Measurements from ENCODE around the gene ANGPT4. TPM values are rescaled to one million over a fixed set of nuclear protein-coding genes. Genes with fewer than 3 reads are reported as not detected.

ANGPT4 gene
- total RNA-seq, 1 donor from 2014 or later: 0.06 TPM

- Histone ChIP-seq H3K9me3 (ENCODE audit: low read depth) (no peaks in the 10 kb centered on the region), H3K36me3 (no peaks in the 10 kb centered on the region), H3K27me3 (no peaks in the 10 kb centered on the region), H3K4me1 (no peaks in the 10 kb centered on the region), H3K79me2 (ENCODE audit: low read depth) (no peaks in the 10 kb centered on the region), H3K27ac (no peak overlapping the region), H2AFZ (replicated peaks) (no peak overlapping the region), H3K4me3 (no peak overlapping the region), H3F3A (ENCODE audit: low read depth) (no peaks in the 10 kb centered on the region), H3K4me2 (no peak overlapping the region), H4K20me1 (ENCODE audit: low read depth) (no peaks in the 10 kb centered on the region), H3K9ac (no peak overlapping the region)
- peaks cover 19% of the 10 kb centered on the region for H3K27me3 Mint-ChIP-seq (ENCODE audit: insufficient read depth, low read depth)
- H3K4me1 Mint-ChIP-seq: no peaks in the 10 kb centered on the region
- TF ChIP-seq EZH2phosphoT487 (IDR thresholded peaks at IDR 0.05): no peak
- TF ChIP-seq EZH2 (IDR thresholded peaks at IDR 0.05): no peak
- TF ChIP-seq, protein P1, sequence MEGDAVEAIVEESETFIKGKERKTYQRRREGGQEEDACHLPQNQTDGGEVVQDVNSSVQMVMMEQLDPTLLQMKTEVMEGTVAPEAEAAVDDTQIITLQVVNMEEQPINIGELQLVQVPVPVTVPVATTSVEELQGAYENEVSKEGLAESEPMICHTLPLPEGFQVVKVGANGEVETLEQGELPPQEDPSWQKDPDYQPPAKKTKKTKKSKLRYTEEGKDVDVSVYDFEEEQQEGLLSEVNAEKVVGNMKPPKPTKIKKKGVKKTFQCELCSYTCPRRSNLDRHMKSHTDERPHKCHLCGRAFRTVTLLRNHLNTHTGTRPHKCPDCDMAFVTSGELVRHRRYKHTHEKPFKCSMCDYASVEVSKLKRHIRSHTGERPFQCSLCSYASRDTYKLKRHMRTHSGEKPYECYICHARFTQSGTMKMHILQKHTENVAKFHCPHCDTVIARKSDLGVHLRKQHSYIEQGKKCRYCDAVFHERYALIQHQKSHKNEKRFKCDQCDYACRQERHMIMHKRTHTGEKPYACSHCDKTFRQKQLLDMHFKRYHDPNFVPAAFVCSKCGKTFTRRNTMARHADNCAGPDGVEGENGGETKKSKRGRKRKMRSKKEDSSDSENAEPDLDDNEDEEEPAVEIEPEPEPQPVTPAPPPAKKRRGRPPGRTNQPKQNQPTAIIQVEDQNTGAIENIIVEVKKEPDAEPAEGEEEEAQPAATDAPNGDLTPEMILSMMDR (IDR thresholded peaks at IDR 0.05): no peak
- DNase-seq (ENCODE audit: low spot score): peak; percentile 26
- no peaks in the 10 kb centered on the region for H3K36me3 Mint-ChIP-seq
- H3K9me3 Mint-ChIP-seq: peaks cover 2% of the 10 kb centered on the region
- no peak overlapping the region for H3K4me3 Mint-ChIP-seq
- no peak overlapping the region for H3K27ac Mint-ChIP-seq
Observed at GRCh38 chr20:957544-957943, 41.4 kb upstream of the ANGPT4 start.

- no peak overlapping the region for H3K4me2 ChIP-seq
- Mint-ChIP-seq H3K27me3 (ENCODE audit: insufficient read depth, low read depth) (peaks cover 17% of the 10 kb centered on the region), H3K9me3 (peaks cover 2% of the 10 kb centered on the region), H3K36me3 (no peaks in the 10 kb centered on the region), H3K4me1 (no peaks in the 10 kb centered on the region), H3K4me3 (no peak overlapping the region), H3K27ac (no peak overlapping the region)
- no peaks in the 10 kb centered on the region for H3K4me1 ChIP-seq
- no peaks in the 10 kb centered on the region for H3K9me3 ChIP-seq (ENCODE audit: low read depth)
- TF ChIP-seq, protein P1 (IDR thresholded peaks at IDR 0.05): peak; percentile 98
- TF ChIP-seq EZH2phosphoT487 (IDR thresholded peaks at IDR 0.05): no peak
- H3F3A ChIP-seq (ENCODE audit: low read depth): no peaks in the 10 kb centered on the region
- H3K27ac ChIP-seq: no peak overlapping the region
- peak; percentile 91 for DNase-seq (ENCODE audit: low spot score)
- H3K9ac ChIP-seq: no peak overlapping the region
- H3K36me3 ChIP-seq: no peaks in the 10 kb centered on the region
- H3K27me3 ChIP-seq: no peaks in the 10 kb centered on the region
- H4K20me1 ChIP-seq (ENCODE audit: low read depth): no peaks in the 10 kb centered on the region
- H3K4me3 ChIP-seq: no peak overlapping the region
- no peaks in the 10 kb centered on the region for H3K79me2 ChIP-seq (ENCODE audit: low read depth)
- H2AFZ ChIP-seq (replicated peaks): no peak overlapping the region
Observed at GRCh38 chr20:956330-956951, 40.3 kb upstream of the ANGPT4 start.

DNA sequence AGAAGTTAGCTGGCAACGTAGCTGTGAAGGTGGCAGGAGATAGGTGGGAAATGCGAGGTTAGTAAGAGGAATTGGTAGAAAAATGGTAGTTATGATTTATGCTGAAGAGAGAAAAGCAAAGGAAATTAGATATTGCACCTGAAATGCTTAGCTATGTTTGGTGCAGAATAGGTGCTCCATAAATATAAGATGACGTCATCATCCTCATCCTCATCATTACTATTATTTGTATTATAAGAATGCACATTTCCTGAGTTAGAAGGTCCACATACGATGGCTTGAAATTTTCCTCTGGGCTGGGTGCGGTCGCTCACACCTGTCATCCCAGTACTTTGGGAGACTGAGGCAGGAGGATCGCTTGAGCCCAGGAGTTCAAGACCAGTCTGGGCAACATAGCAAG is 39.5 kb upstream of the ANGPT4 start:
- H3K9me3 Mint-ChIP-seq: peaks cover 2% of the 10 kb centered on the region
- no peaks in the 10 kb centered on the region for H3K9me3 ChIP-seq (ENCODE audit: low read depth)
- H2AFZ ChIP-seq (replicated peaks): no peak overlapping the region
- no peak overlapping the region for H3K9ac ChIP-seq
- H3F3A ChIP-seq (ENCODE audit: low read depth): no peaks in the 10 kb centered on the region
- H4K20me1 ChIP-seq (ENCODE audit: low read depth): no peaks in the 10 kb centered on the region
- H3K36me3 ChIP-seq: no peaks in the 10 kb centered on the region
- H3K27me3 ChIP-seq: no peaks in the 10 kb centered on the region
- no peak overlapping the region for H3K27ac Mint-ChIP-seq
- H3K4me3 ChIP-seq: no peak overlapping the region
- H3K4me1 ChIP-seq: no peaks in the 10 kb centered on the region
- no peak overlapping the region for H3K4me3 Mint-ChIP-seq
- H3K4me1 Mint-ChIP-seq: no peaks in the 10 kb centered on the region
- H3K79me2 ChIP-seq (ENCODE audit: low read depth): no peaks in the 10 kb centered on the region
- H3K4me2 ChIP-seq: no peak overlapping the region
- H3K36me3 Mint-ChIP-seq: no peaks in the 10 kb centered on the region
- TF ChIP-seq, protein P1 (IDR thresholded peaks at IDR 0.05): no peak
- TF ChIP-seq EZH2 (IDR thresholded peaks at IDR 0.05) (no peak), EZH2phosphoT487 (IDR thresholded peaks at IDR 0.05) (no peak)
- no peak for DNase-seq (ENCODE audit: low spot score)
- H3K27ac ChIP-seq: no peak overlapping the region
- peaks cover 17% of the 10 kb centered on the region for H3K27me3 Mint-ChIP-seq (ENCODE audit: insufficient read depth, low read depth)

Measured in neural progenitor cell (in vitro differentiated cells).